Stimulated activated CD8-positive, alpha-beta memory T cell treated with anti-CD3 and anti-CD28 coated beads, Interleukin-12 subunit alpha, Interleukin-12 subunit beta, amount 100 ng/mL, for 24 hours (primary cell): ENCODE data around the gene SULT2B1.

Experiments
- DNase-seq: peaks from one replicate; pipeline ENCODE4 v3.0.0-alpha.2; 2020; ENCODE audit errors: extremely low read depth

SULT2B1 gene

GRCh38 chr19:48634424-48635262, 82.7 kb downstream of the SULT2B1 start:
- DNase-seq, result peak; percentile 86

- peak; percentile 48 for DNase-seq
Measured at GRCh38 chr19:48635263-48635965, 83.4 kb downstream of the SULT2B1 start.

GRCh38 chr19:48635966-48636858, 84.2 kb downstream of the SULT2B1 start:
- DNase-seq, result no peak

- DNase-seq, result no peak
Measured at GRCh38 chr19:48636859-48637448, 85.0 kb downstream of the SULT2B1 start, which contains the start of gene DBP. Gene DBP, minus strand, starts transcription at chr19:48637379. Its CDS starts 385 bp downstream, at chr19:48636994.

- DNase-seq, result peak; percentile 99
Measured at GRCh38 chr19:48637449-48637947, 85.5 kb downstream of the SULT2B1 start.

GRCh38 chr19:48637948-48638830, 86.2 kb downstream of the SULT2B1 start:
- DNase-seq, result peak; percentile 60

- no peak for DNase-seq
Measured at GRCh38 chr19:48638831-48639381, 86.9 kb downstream of the SULT2B1 start.

- DNase-seq, result no peak
Measured at GRCh38 chr19:48639483-48640375, 87.8 kb downstream of the SULT2B1 start.

- DNase-seq, result no peak
Measured at GRCh38 chr19:48641850-48642249, 89.9 kb downstream of the SULT2B1 start.

- DNase-seq, result no peak
Measured at GRCh38 chr19:48642862-48643261, 90.9 kb downstream of the SULT2B1 start.

- DNase-seq, result no peak
Measured at GRCh38 chr19:48644355-48644754, 92.4 kb downstream of the SULT2B1 start.

- DNase-seq, result peak; percentile 46
Measured at GRCh38 chr19:48644839-48645619, 93.1 kb downstream of the SULT2B1 start.

GRCh38 chr19:48645620-48646000, 93.6 kb downstream of the SULT2B1 start:
- DNase-seq, result no peak

GRCh38 chr19:48646001-48646721, 94.2 kb downstream of the SULT2B1 start, which contains the start of gene CA11:
Gene CA11, minus strand, starts transcription at chr19:48646187. Its CDS starts 555 bp downstream, at chr19:48645632.
- DNase-seq, result peak; percentile 77

- no peak for DNase-seq
Measured at GRCh38 chr19:48646722-48647216, 94.8 kb downstream of the SULT2B1 start.

GRCh38 chr19:48648134-48648533, 96.2 kb downstream of the SULT2B1 start:
- DNase-seq, result no peak
